ENCODE data around the gene STS.
"Not testable (repeated sequence)": the region's sequence is repeated elsewhere in the genome, so short reads cannot be mapped to it uniquely, and the experiment has no call there.

The STS gene

GRCh38 chrX:7147978-7148854, 704 bp downstream of the STS start, which contains the start of gene PUDP:
TSS of gene PUDP (minus strand) at chrX:7148153. CDS start at chrX:7148113, 40 bp downstream.
- no peaks in the 10 kb centered on the region for H3K9me3 Mint-ChIP-seq
- no peaks in the 10 kb centered on the region for H3K27me3 Mint-ChIP-seq
- H3K36me3 Mint-ChIP-seq, result no peaks in the 10 kb centered on the region
- peak; percentile 81 for DNase-seq
- peaks cover 20% of the 10 kb centered on the region for H3K4me1 Mint-ChIP-seq
- CTCF ChIA-PET, result no interaction called here
- H3K27ac Mint-ChIP-seq, result peak within 1 kb of the TSS; percentile 90
- H3K4me3 Mint-ChIP-seq, result peak within 1 kb of the TSS; percentile 81

DNA sequence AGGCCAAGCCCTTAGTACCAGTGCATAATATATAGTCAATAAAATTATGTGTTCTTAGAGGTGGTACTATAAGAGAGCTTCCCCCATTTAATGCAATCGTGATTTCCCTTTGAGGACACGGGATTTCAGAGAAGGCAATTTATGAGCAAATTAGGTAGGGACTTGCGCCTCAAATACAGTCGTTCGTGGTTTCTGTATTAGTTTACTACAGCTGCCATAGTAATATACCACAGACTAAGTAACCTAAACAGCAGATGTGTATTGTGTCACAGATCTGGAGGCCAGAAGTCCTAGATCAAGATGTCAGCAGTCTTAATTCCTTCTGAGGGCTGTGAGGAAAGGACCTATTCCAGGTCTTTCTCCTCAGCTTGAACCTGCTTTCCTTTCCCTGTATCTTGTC, 1.9 kb downstream of the STS start:
- Mint-ChIP-seq H3K27me3 (peaks cover 5% of the 10 kb centered on the region), H3K4me3 (no peak overlapping the region), H3K27ac (no peak overlapping the region), H3K4me1 (peaks cover 20% of the 10 kb centered on the region), H3K36me3 (no peaks in the 10 kb centered on the region), H3K9me3 (no peaks in the 10 kb centered on the region)
- DNase-seq, result no peak
- CTCF ChIA-PET, result no interaction called here

DNA sequence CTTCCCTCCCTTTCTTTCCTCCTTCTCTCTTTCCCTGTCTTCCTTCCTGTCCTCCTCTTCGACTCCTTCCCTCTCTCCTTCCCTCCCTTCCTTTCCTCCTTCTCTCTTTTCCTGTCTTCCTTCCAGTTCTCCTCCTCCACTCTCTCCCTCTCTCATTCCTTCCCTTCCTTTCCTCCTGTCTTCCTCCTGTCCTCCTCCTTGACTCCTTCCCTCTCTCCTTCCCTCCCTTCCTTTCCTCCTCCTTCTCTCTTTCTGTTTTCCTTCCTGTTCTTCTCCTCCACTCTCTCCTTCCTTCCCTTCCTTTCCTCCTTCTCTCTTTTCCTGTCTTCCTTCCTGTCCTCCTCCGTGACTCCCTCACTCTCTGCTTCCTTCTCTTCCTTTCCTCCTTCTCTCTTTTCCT, 5.7 kb downstream of the STS start:
- Mint-ChIP-seq H3K4me1 (peaks cover 2% of the 10 kb centered on the region), H3K27me3 (peaks cover 5% of the 10 kb centered on the region), H3K4me3 (no peak overlapping the region), H3K27ac (no peak overlapping the region), H3K36me3 (no peaks in the 10 kb centered on the region), H3K9me3 (no peaks in the 10 kb centered on the region)
- no peak for DNase-seq
- CTCF ChIA-PET, result no interaction called here

DNA sequence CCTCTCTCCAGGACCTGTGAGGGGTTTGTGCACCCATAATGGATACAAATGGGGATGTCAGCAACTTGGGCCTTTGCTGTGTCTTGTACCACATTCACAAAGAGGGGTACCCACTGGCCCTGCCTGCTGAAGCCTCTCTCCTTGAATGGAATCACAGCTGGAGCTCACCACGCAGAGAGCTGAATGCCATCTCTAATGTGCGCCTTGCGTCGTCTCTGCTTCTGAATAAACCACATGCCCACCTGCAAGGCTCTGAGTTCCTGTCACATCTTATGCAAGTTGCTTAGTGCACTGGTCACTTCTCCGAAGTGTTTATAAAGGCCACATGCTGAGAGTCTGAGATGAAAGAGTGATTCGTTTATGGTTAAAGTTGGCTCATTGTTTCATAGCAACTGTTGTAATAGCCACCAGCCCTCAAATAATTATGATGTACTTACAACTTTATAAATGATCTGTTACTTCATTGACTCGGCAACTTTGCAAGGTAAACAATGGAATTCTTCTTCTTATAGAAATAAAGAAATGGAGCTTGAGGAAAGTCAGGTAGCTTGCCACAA, 6.6 kb downstream of the STS start:
- no peak overlapping the region for H3K27ac Mint-ChIP-seq
- CTCF ChIA-PET, result no interaction called here
- H3K27me3 Mint-ChIP-seq, result peaks cover 5% of the 10 kb centered on the region
- no peak overlapping the region for H3K4me3 Mint-ChIP-seq
- no peaks in the 10 kb centered on the region for H3K36me3 Mint-ChIP-seq
- no peak for DNase-seq
- H3K9me3 Mint-ChIP-seq, result no peaks in the 10 kb centered on the region
- no peaks in the 10 kb centered on the region for H3K4me1 Mint-ChIP-seq

GRCh38 chrX:7155163-7155562, 7.7 kb downstream of the STS start:
- no peak overlapping the region for H3K4me3 Mint-ChIP-seq
- H3K9me3 Mint-ChIP-seq, result no peaks in the 10 kb centered on the region
- no peaks in the 10 kb centered on the region for H3K36me3 Mint-ChIP-seq
- DNase-seq, result no peak
- CTCF ChIA-PET, result no interaction called here
- peaks cover 5% of the 10 kb centered on the region for H3K27me3 Mint-ChIP-seq
- H3K27ac Mint-ChIP-seq, result no peak overlapping the region
- H3K4me1 Mint-ChIP-seq, result no peaks in the 10 kb centered on the region

GRCh38 chrX:7156879-7157278, 9.4 kb downstream of the STS start:
- H3K27me3 Mint-ChIP-seq, result peaks cover 5% of the 10 kb centered on the region
- no peaks in the 10 kb centered on the region for H3K9me3 Mint-ChIP-seq
- no peaks in the 10 kb centered on the region for H3K4me1 Mint-ChIP-seq
- CTCF ChIA-PET, result no interaction called here
- no peak overlapping the region for H3K27ac Mint-ChIP-seq
- DNase-seq, result no peak
- no peak overlapping the region for H3K4me3 Mint-ChIP-seq
- H3K36me3 Mint-ChIP-seq, result no peaks in the 10 kb centered on the region

DNA sequence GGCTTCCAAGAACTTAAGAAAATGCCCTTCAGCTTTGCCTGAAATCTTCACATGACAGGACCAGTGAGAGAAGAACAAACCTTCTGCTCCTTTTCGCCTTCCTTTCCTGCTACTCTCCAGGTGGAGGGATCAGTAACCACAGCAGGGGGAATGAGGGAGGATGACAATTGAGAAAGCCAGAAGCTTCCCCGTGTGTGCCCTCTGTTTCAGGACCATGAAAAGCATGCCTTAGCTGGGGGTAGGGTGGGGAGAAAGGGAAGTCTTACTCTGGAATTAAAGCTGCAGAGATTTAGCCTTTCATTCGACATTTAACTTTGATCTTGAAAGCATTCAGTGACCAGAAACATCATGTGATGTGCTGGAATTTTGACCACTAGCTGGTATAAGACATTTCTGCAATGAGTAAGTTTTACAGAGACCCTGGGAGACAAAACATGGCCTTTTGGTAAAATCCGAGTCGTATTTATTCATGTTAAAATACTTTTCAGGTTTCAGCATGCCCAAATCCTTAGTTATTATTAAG, 11.0 kb downstream of the STS start:
- no peak for DNase-seq
- CTCF ChIA-PET, result no interaction called here

DNA sequence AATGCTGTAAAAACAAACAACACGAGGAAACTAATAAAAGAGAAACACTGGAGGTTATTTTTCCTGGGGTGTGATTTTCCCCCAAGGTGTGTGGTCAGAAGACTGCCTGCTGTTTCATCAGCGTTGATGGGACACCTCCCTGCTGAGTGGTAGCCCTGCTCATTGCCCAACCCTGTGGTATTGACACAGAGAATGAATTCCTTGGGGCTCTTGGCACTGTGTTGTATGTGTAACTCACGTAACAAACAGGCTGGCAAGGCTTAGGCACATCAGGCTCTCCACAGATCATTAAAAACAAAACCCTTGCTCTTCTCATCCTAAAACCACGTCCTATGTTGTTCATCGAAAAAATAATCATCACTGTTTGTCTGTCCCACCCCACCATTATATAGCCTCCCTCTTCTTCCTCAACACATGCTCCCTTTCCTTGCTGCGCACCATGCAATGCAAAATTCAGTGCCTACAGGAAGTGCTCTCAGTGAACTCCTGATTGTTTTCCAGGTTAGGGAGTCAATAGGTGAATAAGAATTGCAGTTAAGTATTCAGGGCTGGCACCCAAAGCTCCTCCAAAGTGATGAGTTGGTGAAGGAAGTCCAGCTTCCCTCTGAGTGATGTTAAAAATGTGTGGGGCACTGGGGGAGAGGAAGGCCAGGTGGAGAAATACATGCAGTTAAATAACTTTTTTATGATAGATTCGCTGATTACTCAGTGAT, 11.8 kb downstream of the STS start:
- no peaks in the 10 kb centered on the region for H3K4me1 Mint-ChIP-seq
- no peak for DNase-seq
- H3K36me3 Mint-ChIP-seq, result no peaks in the 10 kb centered on the region
- no peak overlapping the region for H3K4me3 Mint-ChIP-seq
- no peak overlapping the region for H3K27ac Mint-ChIP-seq
- CTCF ChIA-PET, result no interaction called here
- H3K9me3 Mint-ChIP-seq, result no peaks in the 10 kb centered on the region
- H3K27me3 Mint-ChIP-seq, result no peaks in the 10 kb centered on the region

More for the DNA sequence above, 11.0 kb downstream of the STS start:
- Mint-ChIP-seq H3K9me3 (no peaks in the 10 kb centered on the region), H3K4me1 (no peaks in the 10 kb centered on the region), H3K27me3 (peaks cover 4% of the 10 kb centered on the region), H3K27ac (no peak overlapping the region), H3K4me3 (no peak overlapping the region), H3K36me3 (no peaks in the 10 kb centered on the region)

GRCh38 chrX:7163146-7163677, 15.7 kb downstream of the STS start:
- H3K27ac Mint-ChIP-seq, result no peak overlapping the region
- H3K4me3 Mint-ChIP-seq, result no peak overlapping the region
- no peaks in the 10 kb centered on the region for H3K4me1 Mint-ChIP-seq
- H3K27me3 Mint-ChIP-seq, result no peaks in the 10 kb centered on the region
- H3K36me3 Mint-ChIP-seq, result no peaks in the 10 kb centered on the region
- no peaks in the 10 kb centered on the region for H3K9me3 Mint-ChIP-seq
- DNase-seq, result no peak
- CTCF ChIA-PET, result no interaction called here

DNA sequence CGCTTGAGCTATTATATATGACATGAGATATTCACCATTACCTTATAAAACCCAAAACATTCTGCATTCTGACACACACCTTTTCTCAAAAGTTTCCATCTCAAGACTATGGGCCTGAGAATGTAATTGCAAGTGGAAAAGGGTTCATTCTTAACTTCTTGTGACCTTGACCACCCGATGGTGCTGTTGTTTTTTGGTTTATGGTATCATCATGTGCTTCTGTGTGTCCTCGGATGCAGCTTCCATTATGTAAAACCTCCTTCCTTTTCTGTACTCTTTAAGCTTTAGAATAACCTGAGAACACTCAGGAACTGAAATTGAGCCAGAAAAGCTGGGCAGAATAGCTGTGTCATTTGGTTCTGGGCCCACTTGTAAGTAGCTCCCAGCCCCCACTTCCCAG, 16.7 kb downstream of the STS start:
- Mint-ChIP-seq H3K27me3 (no peaks in the 10 kb centered on the region), H3K4me3 (no peak overlapping the region), H3K9me3 (no peaks in the 10 kb centered on the region), H3K27ac (no peak overlapping the region), H3K4me1 (no peaks in the 10 kb centered on the region), H3K36me3 (no peaks in the 10 kb centered on the region)
- CTCF ChIA-PET, result no interaction called here
- DNase-seq, result no peak

GRCh38 chrX:7168371-7168770, 20.9 kb downstream of the STS start:
- CTCF ChIA-PET, result no interaction called here
- no peaks in the 10 kb centered on the region for H3K4me1 Mint-ChIP-seq
- H3K27ac Mint-ChIP-seq, result no peak overlapping the region
- H3K4me3 Mint-ChIP-seq, result no peak overlapping the region
- DNase-seq, result no peak
- no peaks in the 10 kb centered on the region for H3K9me3 Mint-ChIP-seq
- H3K27me3 Mint-ChIP-seq, result no peaks in the 10 kb centered on the region
- no peaks in the 10 kb centered on the region for H3K36me3 Mint-ChIP-seq

DNA sequence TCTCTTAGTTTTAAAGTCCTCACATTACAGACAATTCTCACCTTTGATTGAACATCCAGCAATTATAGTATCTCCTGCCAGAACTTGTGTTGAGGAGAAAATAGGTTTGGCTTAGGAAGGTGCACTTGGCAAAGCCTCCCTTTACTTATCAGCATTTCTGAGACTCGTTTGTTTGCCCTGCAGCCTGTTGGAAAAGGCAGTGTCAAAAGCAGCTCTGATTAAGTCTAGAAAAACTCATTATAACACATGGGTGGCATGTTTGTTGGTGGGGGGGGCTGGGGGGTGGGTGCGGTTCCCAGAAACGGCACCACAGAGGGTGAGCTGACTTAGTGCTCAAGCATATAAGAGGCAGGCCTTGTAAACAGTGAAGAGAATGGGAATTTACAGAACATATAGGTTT, 22.1 kb downstream of the STS start:
- no peak for DNase-seq
- H3K9me3 Mint-ChIP-seq, result no peaks in the 10 kb centered on the region
- no peaks in the 10 kb centered on the region for H3K36me3 Mint-ChIP-seq
- no peak overlapping the region for H3K27ac Mint-ChIP-seq
- CTCF ChIA-PET, result no interaction called here
- no peak overlapping the region for H3K4me3 Mint-ChIP-seq
- H3K4me1 Mint-ChIP-seq, result no peaks in the 10 kb centered on the region
- H3K27me3 Mint-ChIP-seq, result no peaks in the 10 kb centered on the region

DNA sequence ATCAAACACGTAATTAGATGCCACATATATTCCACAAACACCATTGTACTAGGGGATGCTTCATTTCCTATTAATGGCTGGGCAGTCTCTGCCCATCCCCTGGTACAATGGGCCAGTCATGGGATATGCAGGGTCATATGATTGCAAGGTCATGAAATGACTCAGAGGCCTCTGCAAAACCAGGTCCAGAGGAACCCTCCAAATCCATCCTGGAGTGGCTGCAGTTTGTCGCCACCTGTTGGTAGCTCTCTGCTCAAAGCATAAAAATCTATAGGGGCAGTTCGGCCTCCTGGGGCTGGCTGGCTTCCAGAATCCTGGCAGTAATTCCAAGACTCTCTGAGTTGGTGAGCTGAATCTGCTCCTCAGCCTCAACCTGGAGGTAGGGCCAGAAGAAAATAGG, 23.4 kb downstream of the STS start:
- DNase-seq, result peak; percentile 55
- Mint-ChIP-seq H3K36me3 (no peaks in the 10 kb centered on the region), H3K9me3 (no peaks in the 10 kb centered on the region), H3K27ac (no peak overlapping the region), H3K27me3 (no peaks in the 10 kb centered on the region), H3K4me1 (no peaks in the 10 kb centered on the region), H3K4me3 (no peak overlapping the region)
- CTCF ChIA-PET, result interaction anchor here (0.6 to 0.7 kb wide), 2 partner anchors 18 to 766 kb away, joined by 3 read pairs; no protein-coding TSS in a partner anchor

DNA sequence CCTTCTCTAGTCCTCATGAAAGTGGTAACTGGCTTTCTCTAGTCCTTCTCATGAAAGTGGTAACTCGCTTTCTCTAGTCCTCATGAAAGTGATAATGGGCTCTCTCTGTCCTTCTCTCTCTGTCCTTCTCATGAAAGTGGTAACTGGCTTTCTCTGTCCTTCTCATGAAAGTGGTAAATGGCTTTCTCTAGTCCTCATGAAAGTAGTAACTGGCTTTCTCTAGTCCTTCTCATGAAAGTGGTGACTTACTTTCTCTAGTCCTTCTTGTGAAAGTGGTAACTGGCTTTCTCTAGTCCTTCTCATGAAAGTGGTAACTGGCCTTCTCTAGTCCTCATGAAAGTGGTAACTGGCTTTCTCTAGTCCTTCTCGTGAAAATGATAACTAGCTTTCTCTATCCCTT, 31.3 kb downstream of the STS start:
- CTCF ChIA-PET, H3K36me3 Mint-ChIP-seq, H3K27me3 Mint-ChIP-seq, H3K4me3 Mint-ChIP-seq, H3K27ac Mint-ChIP-seq, H3K4me1 Mint-ChIP-seq, H3K9me3 Mint-ChIP-seq, DNase-seq: not testable (repeated sequence)
